K562 (cell line): ENCODE results near the gene CATSPER1. TPM values are rescaled to one million over a fixed set of nuclear protein-coding genes. Genes with fewer than 3 reads are reported as not detected.

ENCODE experiments used
- ATF3 ChIP-seq, 2 experiments: fragments of 450-650 bp in 1 of 2; sonication (generic) in 1 of 2; formaldehyde crosslinking in 1 of 2; IDR thresholded peaks in 1 of 2; conservative IDR thresholded peaks in 1 of 2; 2 replicates each; pipeline versions ENCODE4 v1.6.1 to v1.8.1; 2016 to 2023; ENCODE audit warnings: mild to moderate bottlenecking in 2 of 2, moderate library complexity in 2 of 2, inconsistent platforms in 1 of 2, missing genetic modification reagents in 1 of 2
- CHD4 ChIP-seq: fragments of 200-600 bp; sonication (generic); IDR thresholded peaks from 3 replicates; pipeline ENCODE4 v1.6.1; 2012; ENCODE audit warnings: low read depth, mild to moderate bottlenecking, mixed read lengths, low read length, inconsistent platforms; ENCODE audit not compliant: insufficient read depth, insufficient replicate concordance, poor library complexity, severe bottlenecking
- FOXA1 ChIP-seq: fragments of 450-650 bp; IDR thresholded peaks from 2 replicates; pipeline ENCODE4 v1.6.1; 2016; ENCODE audit warnings: mild to moderate bottlenecking, borderline replicate concordance
- GABPB2 ChIP-seq: fragments of 250-450 bp; sonication (Bioruptor Pico); conservative IDR thresholded peaks from 2 replicates; pipeline ENCODE4 v1.5.1; 2021; ENCODE audit warnings: mild to moderate bottlenecking
- IRF9 ChIP-seq: fragments of 450-650 bp; IDR thresholded peaks from 2 replicates; pipeline ENCODE4 v1.6.1; 2016; ENCODE audit warnings: missing biosample characterization, missing genetic modification characterization
- LARP7 ChIP-seq: fragments of 450-650 bp; IDR thresholded peaks from 2 replicates; pipeline ENCODE4 v1.6.1; 2016
- PHF20 ChIP-seq: fragments of 450-650 bp; IDR thresholded peaks from 2 replicates; pipeline ENCODE4 v1.6.1; 2018; ENCODE audit not compliant: partially characterized antibody
- POLR2AphosphoS2 ChIP-seq: IDR thresholded peaks from 2 replicates; pipeline ENCODE4 v1.6.1; 2012; ENCODE audit warnings: low read length, improper control_type of control experiment
- RBM22 ChIP-seq: fragments of 200-400 bp; formaldehyde crosslinking; IDR thresholded peaks from 2 replicates; pipeline ENCODE4 v1.6.1; 2018; ENCODE audit warnings: low read length, low read depth; ENCODE audit not compliant: poor library complexity, severe bottlenecking
- RBM25 ChIP-seq: fragments of 200-400 bp; formaldehyde crosslinking; IDR thresholded peaks from 2 replicates; pipeline ENCODE4 v1.6.1; 2018; ENCODE audit warnings: low read length, low read depth, moderate library complexity; ENCODE audit not compliant: severe bottlenecking
- RCOR1 ChIP-seq, 2 experiments: IDR thresholded peaks; 2 replicates each; pipeline ENCODE4 v1.6.1; 2012; ENCODE audit warnings: low read depth in 2 of 2, low read length in 2 of 2, borderline replicate concordance in 1 of 2, improper control_type of control experiment in 1 of 2
- SMAD3 ChIP-seq: fragments of 450-650 bp; formaldehyde crosslinking; conservative IDR thresholded peaks from 2 replicates; pipeline ENCODE4 v1.4.0; 2020; ENCODE audit warnings: mild to moderate bottlenecking
- TAF1 ChIP-seq: IDR thresholded peaks from 2 replicates; pipeline ENCODE4 v1.6.1; 2011; ENCODE audit warnings: mild to moderate bottlenecking, low read length, moderate library complexity; ENCODE audit not compliant: insufficient read depth, control insufficient read depth, severe bottlenecking; ENCODE audit errors: extremely low read depth
- ZFX ChIP-seq: sonication (generic); formaldehyde crosslinking; IDR thresholded peaks from 2 replicates; pipeline ENCODE4 v1.8.0; 2022; ENCODE audit warnings: mild to moderate bottlenecking, missing genetic modification reagents, moderate library complexity
- ZNF133 ChIP-seq: fragments of 250-450 bp; sonication (Bioruptor Pico); IDR thresholded peaks from 2 replicates; pipeline ENCODE4 v1.4.0; 2020; ENCODE audit warnings: mild to moderate bottlenecking
- polyA plus RNA-seq, 8 experiments: library from polyadenylated mRNA; depleted of rRNA in 4 of 8; stranded (reverse) in 5 of 8; unstranded in 3 of 8; fragments of >200 nt; fragmentation: Nextera tagmentation in 2 of 8; fragmentation: Illumina TruSeq in 1 of 8; extraction: Ambion mirVana in 2 of 8; extraction: Trizol in 1 of 8; gene quantifications; 2 replicates each; pipeline versions ENCODE4 v1.2.1 to v1.2.3, GENCODE V29; 2011 to 2014; ENCODE audit warnings: inconsistent platforms in 1 of 8, missing spikeins in 1 of 8
- total RNA-seq, 7 experiments: library from RNA; depleted of rRNA in 6 of 7; stranded (reverse); fragments of >200 nt in 6 of 7; fragmentation: Illumina TruSeq in 2 of 7; extraction: Trizol in 2 of 7; gene quantifications; 2 replicates each; pipeline versions ENCODE4 v1.2.1 to v1.2.3, GENCODE V29; 2011 to 2021; ENCODE audit warnings: low replicate concordance in 1 of 7
- TF ChIP-seq, protein P1 (sequence below): fragments of 450-650 bp; formaldehyde crosslinking; IDR thresholded peaks from 2 replicates; pipeline ENCODE4 v1.4.0; 2022; ENCODE audit warnings: mild to moderate bottlenecking, moderate library complexity
- TF ChIP-seq, protein P2 (sequence below): fragments of 450-650 bp; IDR thresholded peaks from 2 replicates; pipeline ENCODE4 v1.6.1; 2017; ENCODE audit warnings: mild to moderate bottlenecking, moderate library complexity
- TF ChIP-seq, protein P3 (sequence below): fragments of 200-800 bp; sonication (Bioruptor generic); IDR thresholded peaks from 2 replicates; pipeline ENCODE4 v1.6.1; 2017; ENCODE audit warnings: missing genetic modification characterization, missing compliant biosample characterization
- TF ChIP-seq, protein P4 (sequence below): fragments of 450-650 bp; IDR thresholded peaks from 2 replicates; pipeline ENCODE4 v1.7.0; 2016; ENCODE audit warnings: borderline replicate concordance

Gene CATSPER1
- total and polyA plus RNA-seq, 9 of the 15 experiments (the other 6 are each of a cell fraction or from before 2014, with no cell fraction given): 0.21 to 3.3 (median 0.76) TPM

DNA sequence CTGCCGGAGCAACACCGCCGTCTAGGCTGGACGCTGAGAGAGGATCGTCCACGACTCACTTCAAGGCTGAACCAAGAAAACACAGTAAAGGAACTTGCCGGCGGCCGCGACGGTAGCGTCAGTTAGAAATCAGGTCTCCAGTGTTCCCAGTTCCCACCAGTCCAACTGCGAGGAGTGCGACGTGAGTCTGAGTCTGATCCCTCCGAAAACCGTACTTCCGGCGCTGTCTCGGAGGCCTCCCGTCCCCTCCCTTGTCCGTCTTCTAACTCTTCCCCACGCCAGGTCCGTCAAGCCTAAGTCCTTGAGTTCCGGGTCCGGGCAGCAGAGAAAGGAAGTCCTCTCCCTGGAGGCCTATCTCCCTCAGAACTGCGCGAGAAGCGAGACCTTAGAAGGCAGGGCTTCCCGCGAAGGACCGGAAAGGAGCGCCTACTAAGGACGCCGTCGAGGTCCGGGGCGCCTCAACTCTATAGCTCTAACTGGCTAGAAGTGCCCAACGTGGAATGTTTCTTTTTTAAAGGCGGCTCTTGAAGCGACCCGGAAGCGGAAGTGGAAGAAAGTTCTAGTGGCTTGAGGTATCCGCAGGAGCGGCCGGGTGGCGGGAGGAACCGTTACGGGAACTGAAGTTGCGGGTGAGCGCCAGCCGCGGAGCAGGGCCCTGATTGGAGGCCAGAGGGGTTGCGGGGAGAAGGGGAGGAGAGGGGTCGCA lies 24.2 kb downstream of the CATSPER1 start, which contains the start of the genes BANF1 and EIF1AD (continued):
- TF ChIP-seq, protein P1, sequence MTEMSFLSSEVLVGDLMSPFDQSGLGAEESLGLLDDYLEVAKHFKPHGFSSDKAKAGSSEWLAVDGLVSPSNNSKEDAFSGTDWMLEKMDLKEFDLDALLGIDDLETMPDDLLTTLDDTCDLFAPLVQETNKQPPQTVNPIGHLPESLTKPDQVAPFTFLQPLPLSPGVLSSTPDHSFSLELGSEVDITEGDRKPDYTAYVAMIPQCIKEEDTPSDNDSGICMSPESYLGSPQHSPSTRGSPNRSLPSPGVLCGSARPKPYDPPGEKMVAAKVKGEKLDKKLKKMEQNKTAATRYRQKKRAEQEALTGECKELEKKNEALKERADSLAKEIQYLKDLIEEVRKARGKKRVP: no peak
- TF ChIP-seq POLR2AphosphoS2 (peak; percentile 59; the same call in 1 of the 2 replicates), SMAD3 (no peak), PHF20 (peak; percentile 99), RBM22 (no peak), ZNF133 (no peak), ATF3 (IDR thresholded peaks at IDR 0.05) (peak; percentile 28; the same call in 1 of the 2 replicates), ATF3 (CRISPR knock-in tag; conservative IDR thresholded peaks at IDR 0.05) (peak; percentile 72), RBM25 (peak; percentile 22), CHD4 (no peak), IRF9 (tag) (no peak), TAF1 (peak; percentile 98), RCOR1 (IDR thresholded peaks at IDR 0.05; ENCODE audit: borderline replicate concordance in 1 of 2, low read depth in 2 of 2, low read length in 2 of 2) (peak in 1 of 2 experiments; percentile 67; a peak in 1 of 4 replicates), FOXA1 (no peak), ZFX (peak; percentile 97), GABPB2 (CRISPR knock-in tag) (no peak), LARP7 (0 out of 2 replicates have a peak, but pooled peaks have one; percentile 69)
- TF ChIP-seq, protein P2, sequence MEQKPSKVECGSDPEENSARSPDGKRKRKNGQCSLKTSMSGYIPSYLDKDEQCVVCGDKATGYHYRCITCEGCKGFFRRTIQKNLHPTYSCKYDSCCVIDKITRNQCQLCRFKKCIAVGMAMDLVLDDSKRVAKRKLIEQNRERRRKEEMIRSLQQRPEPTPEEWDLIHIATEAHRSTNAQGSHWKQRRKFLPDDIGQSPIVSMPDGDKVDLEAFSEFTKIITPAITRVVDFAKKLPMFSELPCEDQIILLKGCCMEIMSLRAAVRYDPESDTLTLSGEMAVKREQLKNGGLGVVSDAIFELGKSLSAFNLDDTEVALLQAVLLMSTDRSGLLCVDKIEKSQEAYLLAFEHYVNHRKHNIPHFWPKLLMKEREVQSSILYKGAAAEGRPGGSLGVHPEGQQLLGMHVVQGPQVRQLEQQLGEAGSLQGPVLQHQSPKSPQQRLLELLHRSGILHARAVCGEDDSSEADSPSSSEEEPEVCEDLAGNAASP: no peak
- TF ChIP-seq, protein P3, sequence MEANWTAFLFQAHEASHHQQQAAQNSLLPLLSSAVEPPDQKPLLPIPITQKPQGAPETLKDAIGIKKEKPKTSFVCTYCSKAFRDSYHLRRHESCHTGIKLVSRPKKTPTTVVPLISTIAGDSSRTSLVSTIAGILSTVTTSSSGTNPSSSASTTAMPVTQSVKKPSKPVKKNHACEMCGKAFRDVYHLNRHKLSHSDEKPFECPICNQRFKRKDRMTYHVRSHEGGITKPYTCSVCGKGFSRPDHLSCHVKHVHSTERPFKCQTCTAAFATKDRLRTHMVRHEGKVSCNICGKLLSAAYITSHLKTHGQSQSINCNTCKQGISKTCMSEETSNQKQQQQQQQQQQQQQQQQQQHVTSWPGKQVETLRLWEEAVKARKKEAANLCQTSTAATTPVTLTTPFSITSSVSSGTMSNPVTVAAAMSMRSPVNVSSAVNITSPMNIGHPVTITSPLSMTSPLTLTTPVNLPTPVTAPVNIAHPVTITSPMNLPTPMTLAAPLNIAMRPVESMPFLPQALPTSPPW (CRISPR knock-in tag): peak; percentile 88
- TF ChIP-seq, protein P4, sequence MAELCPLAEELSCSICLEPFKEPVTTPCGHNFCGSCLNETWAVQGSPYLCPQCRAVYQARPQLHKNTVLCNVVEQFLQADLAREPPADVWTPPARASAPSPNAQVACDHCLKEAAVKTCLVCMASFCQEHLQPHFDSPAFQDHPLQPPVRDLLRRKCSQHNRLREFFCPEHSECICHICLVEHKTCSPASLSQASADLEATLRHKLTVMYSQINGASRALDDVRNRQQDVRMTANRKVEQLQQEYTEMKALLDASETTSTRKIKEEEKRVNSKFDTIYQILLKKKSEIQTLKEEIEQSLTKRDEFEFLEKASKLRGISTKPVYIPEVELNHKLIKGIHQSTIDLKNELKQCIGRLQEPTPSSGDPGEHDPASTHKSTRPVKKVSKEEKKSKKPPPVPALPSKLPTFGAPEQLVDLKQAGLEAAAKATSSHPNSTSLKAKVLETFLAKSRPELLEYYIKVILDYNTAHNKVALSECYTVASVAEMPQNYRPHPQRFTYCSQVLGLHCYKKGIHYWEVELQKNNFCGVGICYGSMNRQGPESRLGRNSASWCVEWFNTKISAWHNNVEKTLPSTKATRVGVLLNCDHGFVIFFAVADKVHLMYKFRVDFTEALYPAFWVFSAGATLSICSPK: no peak
